Dermis blood vessel endothelial cell (primary cell): ENCODE measurements around the gene USP5. TPM values are rescaled to one million over a fixed set of nuclear protein-coding genes. Genes with fewer than 3 reads are reported as not detected.
"Not testable (repeated sequence)": the region's sequence is repeated elsewhere in the genome, so short reads cannot be mapped to it uniquely, and the experiment has no call there.

Experiments used
- DNase-seq: peaks from one replicate; pipeline ENCODE4 v3.0.0; 2010
- total RNA-seq: library from RNA; depleted of rRNA; stranded (reverse); fragments of >200 nt; gene quantifications from 2 replicates; pipeline ENCODE4 v1.2.3, GENCODE V29; 2014

The USP5 gene
- total RNA-seq, 1 donor from 2014 or later = 85.3 TPM

GRCh38 chr12:6843118-6843902, 8.6 kb upstream of the USP5 start:
- peak; percentile 25 for DNase-seq

DNA sequence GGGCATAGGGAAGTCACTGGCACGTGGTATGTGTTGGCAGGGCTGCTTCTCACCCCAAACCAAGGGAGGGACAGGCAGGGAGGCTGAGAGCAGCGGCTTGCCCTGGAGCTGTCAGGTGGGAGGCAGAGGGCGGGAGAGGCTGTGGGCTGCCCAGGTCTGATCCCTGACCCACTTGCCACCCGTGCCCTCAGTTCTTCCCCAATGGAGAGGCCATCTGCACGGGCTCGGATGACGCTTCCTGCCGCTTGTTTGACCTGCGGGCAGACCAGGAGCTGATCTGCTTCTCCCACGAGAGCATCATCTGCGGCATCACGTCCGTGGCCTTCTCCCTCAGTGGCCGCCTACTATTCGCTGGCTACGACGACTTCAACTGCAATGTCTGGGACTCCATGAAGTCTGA, 6.6 kb upstream of the USP5 start:
- no peak for DNase-seq

- no peak for DNase-seq
These were observed 5.6 kb upstream of the USP5 start for GRCh38 chr12:6846316-6846869.

GRCh38 chr12:6847676-6848075, 4.3 kb upstream of the USP5 start:
- DNase-seq = no peak

GRCh38 chr12:6849427-6849826, 2.5 kb upstream of the USP5 start:
- DNase-seq = no peak

DNA sequence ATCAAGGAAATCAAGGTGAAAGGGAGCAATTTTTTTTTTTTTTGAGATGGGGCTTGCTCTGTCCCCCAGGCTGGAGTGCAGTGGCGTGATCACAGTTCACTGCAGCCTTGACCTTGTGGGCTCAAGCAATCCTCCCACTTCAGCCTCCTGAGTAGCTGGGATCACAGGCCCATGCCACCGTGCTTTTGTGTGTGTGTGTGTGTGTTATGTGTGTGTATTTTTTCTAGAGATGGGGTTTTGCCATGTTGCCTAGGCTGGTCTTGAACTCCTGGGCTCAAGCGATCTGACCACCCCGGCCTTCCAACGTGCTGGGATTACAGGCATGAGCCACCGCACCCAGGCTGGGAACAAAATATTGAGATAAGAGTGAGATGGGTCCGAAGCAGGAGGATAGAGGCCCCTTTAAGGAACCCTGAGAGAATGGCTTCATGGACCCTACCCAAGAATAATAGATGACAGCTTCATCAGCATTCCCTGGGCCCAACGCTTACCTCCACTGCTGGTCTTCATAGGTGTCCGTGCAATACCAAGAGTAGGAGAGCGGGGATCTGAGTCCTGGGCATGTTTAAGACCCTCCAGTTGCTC, 1.9 kb upstream of the USP5 start:
- DNase-seq = no peak

- DNase-seq = peak; percentile 19
These were observed 1.2 kb upstream of the USP5 start for GRCh38 chr12:6850796-6851152.

- peak; percentile 99 for DNase-seq
These were observed 613 bp upstream of the USP5 start, which contains the start of gene CDCA3 for GRCh38 chr12:6851153-6851920. Gene CDCA3, minus strand, starts transcription at chr12:6851286. Its CDS starts 334 bp downstream, at chr12:6850952.

DNA sequence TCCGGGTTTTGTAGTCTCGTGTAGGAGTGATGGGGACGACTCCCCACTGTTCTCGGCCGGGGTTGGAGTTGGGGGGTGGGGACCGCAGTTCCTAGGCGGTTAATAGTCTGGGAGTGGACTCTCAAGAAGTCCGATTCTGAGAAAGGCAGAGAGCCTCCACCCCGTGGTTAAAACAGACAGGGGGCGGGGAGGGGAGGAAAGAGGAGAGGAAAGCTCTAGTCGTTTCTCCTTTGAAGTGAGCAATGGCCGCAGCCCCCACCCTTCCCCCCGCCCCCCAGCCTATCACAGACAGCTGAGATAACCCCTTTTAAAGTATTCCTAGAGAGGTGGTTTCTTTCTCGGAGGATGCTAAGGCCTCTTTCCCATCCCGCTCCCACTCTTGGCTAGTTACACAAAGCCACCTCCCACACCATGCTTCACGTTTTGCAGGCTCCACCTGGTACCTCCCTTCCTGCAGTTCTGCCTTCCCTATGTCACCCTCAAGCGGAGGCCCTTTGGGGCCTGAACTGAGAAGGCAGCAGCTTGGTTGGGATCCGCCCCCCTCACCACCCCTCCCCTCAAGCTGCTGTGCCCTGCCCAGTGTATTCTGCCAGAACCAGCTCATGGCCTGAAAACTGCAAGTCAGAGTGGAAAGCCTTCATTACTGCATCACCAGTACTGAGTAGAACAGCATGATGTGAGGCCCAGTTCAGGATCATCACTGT, 853 bp downstream of the USP5 start:
- DNase-seq = peak; percentile 50

DNA sequence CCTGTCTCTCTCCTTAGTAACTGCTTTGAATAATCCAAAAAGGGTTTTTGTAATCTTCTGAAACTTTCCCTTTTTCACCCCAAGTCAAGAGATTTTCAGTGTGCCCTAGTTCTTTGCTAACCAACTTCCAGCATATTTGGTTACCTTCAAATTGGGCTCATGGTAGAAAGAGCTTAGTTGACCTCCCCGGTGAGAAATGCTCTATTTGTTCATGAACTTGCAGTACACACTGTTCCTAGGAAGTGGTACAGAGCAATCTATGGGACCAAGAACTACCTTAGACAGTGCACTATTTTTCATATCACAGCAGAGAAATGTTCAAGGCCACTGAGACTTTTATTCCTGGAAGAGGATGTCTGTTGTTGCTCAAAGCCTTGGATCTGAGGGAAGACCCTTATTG, 1.7 kb downstream of the USP5 start:
- DNase-seq = no peak

- DNase-seq = no peak
These were observed 2.1 kb downstream of the USP5 start for GRCh38 chr12:6854036-6854435.

DNA sequence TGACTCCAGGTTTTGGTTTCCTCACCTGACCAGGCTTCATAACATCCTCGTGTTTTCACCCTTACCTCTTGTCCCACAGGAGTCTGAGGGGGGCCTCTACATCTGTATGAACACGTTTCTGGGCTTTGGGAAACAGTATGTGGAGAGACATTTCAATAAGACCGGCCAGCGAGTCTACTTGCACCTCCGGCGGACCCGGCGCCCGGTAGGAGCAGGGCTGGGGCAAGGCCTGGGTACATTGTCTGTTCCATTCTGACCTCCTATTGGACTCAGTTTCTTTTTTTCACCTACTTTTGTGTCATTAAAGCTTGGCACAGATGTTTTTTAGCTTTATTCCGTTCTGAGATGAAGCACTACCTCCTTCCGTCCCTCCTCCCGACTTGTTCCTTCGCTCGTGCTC, 3.4 kb downstream of the USP5 start:
- no peak for DNase-seq

- no peak for DNase-seq
These were observed 6.8 kb downstream of the USP5 start for GRCh38 chr12:6858799-6859198.

DNA sequence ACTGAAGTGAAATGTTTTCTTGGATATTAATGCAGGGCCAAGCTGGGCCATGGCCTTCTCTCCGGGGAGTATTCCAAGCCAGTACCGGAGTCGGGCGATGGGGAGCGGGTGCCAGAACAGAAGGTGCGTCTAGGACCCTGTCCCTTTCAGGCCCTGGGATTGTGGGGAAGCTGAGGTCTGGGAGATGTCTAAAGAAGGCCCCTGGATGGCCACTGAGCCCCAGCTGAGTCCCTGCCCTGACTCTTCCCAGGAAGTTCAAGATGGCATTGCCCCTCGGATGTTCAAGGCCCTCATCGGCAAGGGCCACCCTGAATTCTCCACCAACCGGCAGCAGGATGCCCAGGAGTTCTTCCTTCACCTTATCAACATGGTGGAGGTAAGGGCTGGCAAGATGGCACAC, 8.2 kb downstream of the USP5 start:
- DNase-seq = no peak

DNA sequence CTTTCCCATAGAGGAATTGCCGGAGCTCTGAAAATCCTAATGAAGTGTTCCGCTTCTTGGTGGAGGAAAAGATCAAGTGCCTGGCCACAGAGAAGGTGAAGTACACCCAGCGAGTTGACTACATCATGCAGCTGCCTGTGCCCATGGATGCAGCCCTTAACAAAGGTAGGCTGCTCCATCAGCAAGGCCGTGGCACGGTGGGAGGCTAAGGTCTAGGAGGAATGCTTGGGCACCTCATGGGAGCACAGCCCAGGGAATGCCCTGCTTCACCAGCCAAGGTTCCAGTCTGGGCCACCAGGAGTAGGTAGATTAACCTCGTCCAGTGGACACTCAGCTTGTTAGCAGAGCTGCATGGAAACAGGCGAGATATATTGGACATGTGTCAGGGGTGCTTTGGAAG, 9.0 kb downstream of the USP5 start:
- DNase-seq = no peak

DNA sequence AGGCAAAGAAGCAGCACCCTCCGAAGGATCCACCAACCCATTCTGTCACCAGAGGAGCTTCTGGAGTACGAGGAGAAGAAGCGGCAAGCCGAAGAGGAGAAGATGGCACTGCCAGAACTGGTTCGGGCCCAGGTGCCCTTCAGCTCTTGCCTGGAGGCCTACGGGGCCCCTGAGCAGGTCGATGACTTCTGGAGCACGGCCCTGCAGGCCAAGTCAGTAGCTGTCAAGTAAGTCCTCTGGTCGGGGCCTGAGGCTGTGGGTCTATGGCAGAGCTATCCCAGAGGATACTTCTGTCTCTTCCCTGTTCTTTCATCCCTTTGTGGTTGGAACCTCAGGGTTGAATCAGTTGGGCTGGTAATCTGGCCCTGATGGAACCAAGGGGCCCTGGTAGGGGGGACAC, 9.4 kb downstream of the USP5 start:
- DNase-seq = no peak

DNA sequence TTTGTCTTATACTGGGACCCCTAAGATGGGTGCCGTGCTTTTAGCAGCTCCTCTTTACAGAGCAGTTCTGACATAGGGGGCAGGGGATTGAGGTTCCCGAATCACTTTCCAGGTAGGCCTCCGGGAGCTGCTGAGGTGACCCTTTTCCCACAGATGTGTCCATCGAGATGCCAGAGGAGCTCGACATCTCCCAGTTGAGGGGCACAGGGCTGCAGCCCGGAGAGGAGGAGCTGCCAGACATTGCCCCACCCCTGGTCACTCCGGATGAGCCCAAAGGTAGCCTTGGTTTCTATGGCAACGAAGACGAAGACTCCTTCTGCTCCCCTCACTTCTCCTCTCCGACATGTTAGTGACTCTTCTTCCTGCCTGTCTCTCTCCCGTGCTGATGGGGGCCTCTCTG, 11.1 kb downstream of the USP5 start:
- no peak for DNase-seq

GRCh38 chr12:6863586-6864321, 11.8 kb downstream of the USP5 start:
- no peak for DNase-seq

GRCh38 chr12:6865307-6865706, 13.4 kb downstream of the USP5 start:
- DNase-seq = not testable (repeated sequence)

GRCh38 chr12:6866163-6866919, 14.4 kb downstream of the USP5 start:
- DNase-seq = no peak

DNA sequence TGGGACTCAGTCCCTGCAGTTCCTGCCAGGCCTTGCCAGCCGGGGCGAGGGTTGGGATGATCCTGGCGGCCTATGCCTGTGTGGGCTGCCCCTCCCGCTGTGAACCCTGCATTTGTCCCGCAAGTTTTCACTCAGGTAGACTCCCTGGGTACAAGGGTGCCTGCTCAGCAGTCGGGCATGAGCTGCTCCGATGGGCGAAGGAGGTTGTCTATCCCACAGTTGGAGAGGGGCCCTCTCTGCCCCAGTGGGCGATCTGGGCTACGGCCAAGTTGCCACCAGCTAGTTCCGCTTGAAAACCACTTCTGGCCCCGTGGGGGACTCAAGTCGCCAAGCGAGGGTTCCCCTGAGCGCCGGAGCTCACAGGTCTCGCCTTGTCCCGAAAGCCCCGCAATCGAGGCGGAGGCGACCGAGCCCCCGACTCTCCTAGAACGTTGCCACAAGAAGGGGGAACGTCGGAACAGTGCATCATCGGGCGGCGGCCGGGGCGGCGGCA, 15.0 kb downstream of the USP5 start:
- DNase-seq = no peak
